HG02623 (cell line): ENCODE measurements around the gene CREB3L1.

ENCODE experiments used
- ATAC-seq: cut with Tn5 transposase; IDR thresholded peaks from one replicate; pipeline ENCODE4 v1.9.1; 2021; ENCODE audit warnings: moderate library complexity; ENCODE audit not compliant: unreplicated experiment

The CREB3L1 gene

GRCh38 chr11:46277622-46278386 is at the start of gene CREB3L1:
Gene CREB3L1 (plus strand): TSS chr11:46277662. CDS start chr11:46278112, 450 bp downstream.
- ATAC-seq = no peak

GRCh38 chr11:46229230-46229629 is 48.2 kb upstream of the CREB3L1 start:
- no peak for ATAC-seq

GRCh38 chr11:46234311-46234710 is 43.2 kb upstream of the CREB3L1 start:
- no peak for ATAC-seq

GRCh38 chr11:46235777-46236688 is 41.4 kb upstream of the CREB3L1 start:
- ATAC-seq = no peak

GRCh38 chr11:46236918-46237247 is 40.6 kb upstream of the CREB3L1 start:
- ATAC-seq = no peak

- no peak for ATAC-seq
Measured at GRCh38 chr11:46237248-46238077, 40.0 kb upstream of the CREB3L1 start.

GRCh38 chr11:46238078-46238966 is 39.1 kb upstream of the CREB3L1 start:
- no peak for ATAC-seq

- no peak for ATAC-seq
Measured at GRCh38 chr11:46238967-46239800, 38.3 kb upstream of the CREB3L1 start.

GRCh38 chr11:46239801-46240061 is 37.7 kb upstream of the CREB3L1 start:
- no peak for ATAC-seq

GRCh38 chr11:46240371-46240770 is 37.1 kb upstream of the CREB3L1 start:
- no peak for ATAC-seq

- no peak for ATAC-seq
Measured at GRCh38 chr11:46240861-46241260, 36.6 kb upstream of the CREB3L1 start.

GRCh38 chr11:46242041-46242951 is 35.2 kb upstream of the CREB3L1 start:
- ATAC-seq = no peak

- ATAC-seq = peak; percentile 78
Measured at GRCh38 chr11:46242952-46243795, 34.3 kb upstream of the CREB3L1 start.

- no peak for ATAC-seq
Measured at GRCh38 chr11:46243796-46244109, 33.7 kb upstream of the CREB3L1 start.

GRCh38 chr11:46246521-46246920 is 30.9 kb upstream of the CREB3L1 start:
- no peak for ATAC-seq

- ATAC-seq = no peak
Measured at GRCh38 chr11:46247090-46247489, 30.4 kb upstream of the CREB3L1 start.

GRCh38 chr11:46247659-46248058 is 29.8 kb upstream of the CREB3L1 start:
- no peak for ATAC-seq
